ENCODE data around the gene NKAIN4. TPM values are rescaled to one million over a fixed set of nuclear protein-coding genes. Genes with fewer than 3 reads are reported as not detected.

Gene NKAIN4
- total RNA-seq, 1 donor from 2014 or later: 0.60 TPM

GRCh38 chr20:63280929-63281545 lies 26.8 kb upstream of the NKAIN4 start:
- no peak overlapping the region for H3K27ac Mint-ChIP-seq
- peaks cover 4% of the 10 kb centered on the region for H3K36me3 Mint-ChIP-seq (ENCODE audit: insufficient read depth)
- H3K27me3 Mint-ChIP-seq: no peaks in the 10 kb centered on the region
- peak; percentile 37 for TF ChIP-seq CTCF (IDR thresholded peaks at IDR 0.05; ENCODE audit: unreplicated experiment)
- H3K9me3 Mint-ChIP-seq (ENCODE audit: low read depth): no peaks in the 10 kb centered on the region
- H3K4me3 Mint-ChIP-seq (ENCODE audit: low read depth): no peak overlapping the region
- DNase-seq (ENCODE audit: low spot score, unreplicated experiment): no peak
- H3K4me1 Mint-ChIP-seq (ENCODE audit: low read depth): no peaks in the 10 kb centered on the region

GRCh38 chr20:63280371-63280770 lies 26.1 kb upstream of the NKAIN4 start:
- DNase-seq (ENCODE audit: low spot score, unreplicated experiment): no peak
- no peaks in the 10 kb centered on the region for H3K4me1 Mint-ChIP-seq (ENCODE audit: low read depth)
- H3K4me3 Mint-ChIP-seq (ENCODE audit: low read depth): no peak overlapping the region
- no peaks in the 10 kb centered on the region for H3K9me3 Mint-ChIP-seq (ENCODE audit: low read depth)
- no peak for TF ChIP-seq CTCF (IDR thresholded peaks at IDR 0.05; ENCODE audit: unreplicated experiment)
- peaks cover 3% of the 10 kb centered on the region for H3K36me3 Mint-ChIP-seq (ENCODE audit: insufficient read depth)
- H3K27ac Mint-ChIP-seq: no peak overlapping the region
- no peaks in the 10 kb centered on the region for H3K27me3 Mint-ChIP-seq

GRCh38 chr20:63279931-63280330 lies 25.7 kb upstream of the NKAIN4 start:
- no peak for DNase-seq (ENCODE audit: low spot score, unreplicated experiment)
- Mint-ChIP-seq H3K4me1 (ENCODE audit: low read depth) (no peaks in the 10 kb centered on the region), H3K36me3 (ENCODE audit: insufficient read depth) (peaks cover 3% of the 10 kb centered on the region), H3K4me3 (ENCODE audit: low read depth) (no peak overlapping the region), H3K27ac (no peak overlapping the region), H3K9me3 (ENCODE audit: low read depth) (no peaks in the 10 kb centered on the region), H3K27me3 (no peaks in the 10 kb centered on the region)
- TF ChIP-seq CTCF (IDR thresholded peaks at IDR 0.05; ENCODE audit: unreplicated experiment): no peak

GRCh38 chr20:63278661-63279060 lies 24.4 kb upstream of the NKAIN4 start:
- no peak for DNase-seq (ENCODE audit: low spot score, unreplicated experiment)
- Mint-ChIP-seq H3K27ac (no peak overlapping the region), H3K4me3 (ENCODE audit: low read depth) (no peak overlapping the region), H3K36me3 (ENCODE audit: insufficient read depth) (peaks cover 1% of the 10 kb centered on the region), H3K9me3 (ENCODE audit: low read depth) (no peaks in the 10 kb centered on the region), H3K4me1 (ENCODE audit: low read depth) (peaks cover 4% of the 10 kb centered on the region), H3K27me3 (no peaks in the 10 kb centered on the region)
- no peak for TF ChIP-seq CTCF (IDR thresholded peaks at IDR 0.05; ENCODE audit: unreplicated experiment)

- H3K27me3 Mint-ChIP-seq: no peaks in the 10 kb centered on the region
- no peak for DNase-seq (ENCODE audit: low spot score, unreplicated experiment)
- TF ChIP-seq CTCF (IDR thresholded peaks at IDR 0.05; ENCODE audit: unreplicated experiment): no peak
- no peaks in the 10 kb centered on the region for H3K9me3 Mint-ChIP-seq (ENCODE audit: low read depth)
- H3K36me3 Mint-ChIP-seq (ENCODE audit: insufficient read depth): peaks cover 1% of the 10 kb centered on the region
- H3K27ac Mint-ChIP-seq: peak overlapping the region; percentile 56
- H3K4me3 Mint-ChIP-seq (ENCODE audit: low read depth): no peak overlapping the region
- peaks cover 8% of the 10 kb centered on the region for H3K4me1 Mint-ChIP-seq (ENCODE audit: low read depth)
Measured at GRCh38 chr20:63277466-63278272, 23.4 kb upstream of the NKAIN4 start.

Measured in progenitor cell of endocrine pancreas (in vitro differentiated cells).